LHCN-M2 (cell line): ENCODE results near the gene ATL2. TPM values are rescaled to one million over a fixed set of nuclear protein-coding genes. Genes with fewer than 3 reads are reported as not detected.
A peak's percentile ranks its signal among the peaks of the same experiment; 100 is the strongest.
"Not testable (repeated sequence)": the region's sequence is repeated elsewhere in the genome, so short reads cannot be mapped to it uniquely, and the experiment has no call there.

Experiments used
- DNase-seq: peaks from one replicate; pipeline ENCODE4 v3.0.0-alpha.2; 2012; ENCODE audit warnings: low read depth
- total RNA-seq: library from RNA; depleted of rRNA; stranded (reverse); fragments of >200 nt; gene quantifications from 2 replicates; pipeline ENCODE4 v1.2.3, GENCODE V29; 2014

ATL2 gene
- total RNA-seq, 1 experiment from 2014 or later = 68.7 TPM

DNA sequence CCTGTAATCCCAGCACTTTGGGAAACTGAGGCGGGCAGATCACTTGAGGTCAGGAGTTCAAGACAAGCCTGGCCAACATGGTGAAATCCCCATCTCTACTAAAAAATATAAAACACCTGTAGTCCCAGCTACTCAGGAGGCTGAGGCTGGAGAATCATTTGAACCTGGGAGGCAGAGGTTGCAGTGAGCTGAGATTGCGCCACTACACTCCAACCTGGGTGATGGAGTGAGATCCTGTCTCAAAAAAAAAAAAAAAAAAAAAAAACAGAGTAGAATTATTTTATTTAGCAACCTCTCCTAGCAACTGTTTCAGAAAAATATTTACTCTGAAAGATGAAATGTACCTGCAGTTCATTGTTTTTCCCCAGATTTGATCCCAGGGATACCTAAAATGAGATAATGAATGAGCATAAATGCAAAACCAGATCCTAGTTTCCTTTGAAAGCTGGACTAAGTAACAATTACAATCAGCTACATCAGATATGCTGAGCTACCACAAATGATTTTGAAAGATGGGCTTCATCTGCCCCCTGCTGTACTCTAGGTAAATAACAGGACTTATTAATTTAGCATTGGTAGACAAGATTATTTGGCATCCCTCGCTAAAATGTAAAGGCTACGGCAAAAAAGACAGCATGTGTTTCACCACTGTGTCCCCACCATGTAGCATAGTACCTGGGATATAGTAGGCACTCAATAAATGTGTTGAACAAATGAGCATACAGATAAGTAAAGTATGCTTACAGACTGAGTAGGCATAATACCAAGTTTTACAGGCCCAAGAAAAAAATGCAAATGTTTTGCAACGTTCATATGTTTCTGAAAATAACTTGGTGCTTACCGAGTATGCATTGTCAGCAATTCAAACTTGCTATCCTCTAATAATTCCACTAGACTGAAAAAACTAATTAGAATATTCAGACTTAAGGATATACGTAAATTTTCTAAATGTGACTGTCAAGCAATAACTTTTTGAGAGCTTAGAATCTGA, 102.5 kb downstream of the ATL2 start:
- peak; percentile 70 for DNase-seq

- no peak for DNase-seq
Observed at GRCh38 chr2:38271697-38272096, 105.4 kb downstream of the ATL2 start.

GRCh38 chr2:38269421-38269820, 107.7 kb downstream of the ATL2 start:
- peak; percentile 15 for DNase-seq

DNA sequence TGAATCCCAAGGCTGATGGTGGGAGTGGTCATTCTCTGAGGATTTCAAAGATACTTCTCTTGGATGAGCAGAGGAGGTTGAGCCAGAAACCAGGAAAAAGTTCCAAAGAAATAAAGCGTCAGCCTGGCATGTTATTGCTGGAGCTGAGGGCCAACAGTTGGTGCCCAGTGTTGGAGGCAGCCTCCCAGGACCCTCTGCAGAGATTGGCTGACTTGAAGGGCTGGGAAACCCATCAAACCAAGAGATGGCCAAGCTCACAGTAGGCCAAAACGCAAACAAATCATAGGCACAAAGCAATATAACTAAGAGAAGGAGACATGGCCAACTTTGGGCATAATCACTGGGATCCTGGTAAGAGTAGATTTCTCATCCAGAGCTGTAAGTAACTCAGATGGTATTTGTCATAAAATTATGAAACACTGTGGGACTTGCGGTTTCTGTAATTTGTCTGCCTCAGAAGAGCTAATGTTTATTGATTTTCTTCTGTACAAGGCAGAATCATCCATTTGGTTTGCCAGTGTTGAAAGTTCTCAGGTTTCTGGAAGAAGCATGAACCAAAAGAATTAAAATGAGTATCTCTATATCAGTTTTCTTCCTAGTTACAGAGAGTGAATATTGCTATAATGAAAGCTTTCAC, 108.3 kb downstream of the ATL2 start:
- DNase-seq = peak; percentile 33

GRCh38 chr2:38268001-38268400, 109.1 kb downstream of the ATL2 start:
- DNase-seq = no peak

GRCh38 chr2:38267270-38267925, 109.7 kb downstream of the ATL2 start:
- no peak for DNase-seq

DNA sequence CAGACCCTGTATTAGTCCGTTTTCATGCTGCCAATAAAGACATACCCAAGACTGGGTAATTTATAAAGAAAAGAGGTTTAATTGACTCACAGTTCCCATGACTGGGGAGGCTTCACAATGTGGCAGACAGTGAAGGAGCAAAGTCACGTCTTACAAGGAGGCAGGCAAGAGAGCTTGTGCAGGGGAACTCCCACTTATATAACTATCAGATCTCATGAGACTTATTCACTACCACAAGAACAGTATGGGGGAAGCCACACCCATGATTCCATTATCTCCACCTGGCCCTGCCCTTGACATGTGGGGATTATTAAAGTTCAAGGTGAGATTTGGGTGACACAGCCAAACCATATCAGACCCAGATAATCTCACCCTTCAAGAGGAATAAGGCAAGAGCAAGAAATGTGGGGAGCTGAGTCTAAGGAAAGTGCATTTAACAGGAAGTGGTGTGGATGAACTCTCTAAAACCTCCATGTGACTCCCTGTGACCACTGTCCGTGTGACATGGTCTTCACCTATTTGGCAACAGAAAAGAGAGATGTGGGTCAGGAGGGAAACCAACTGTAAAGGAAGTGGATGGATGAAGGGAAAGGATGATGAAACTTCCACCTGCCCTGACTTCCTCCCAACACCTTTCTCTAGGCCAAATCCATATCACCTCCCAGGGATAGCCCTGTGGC, 110.6 kb downstream of the ATL2 start:
- DNase-seq = no peak

DNA sequence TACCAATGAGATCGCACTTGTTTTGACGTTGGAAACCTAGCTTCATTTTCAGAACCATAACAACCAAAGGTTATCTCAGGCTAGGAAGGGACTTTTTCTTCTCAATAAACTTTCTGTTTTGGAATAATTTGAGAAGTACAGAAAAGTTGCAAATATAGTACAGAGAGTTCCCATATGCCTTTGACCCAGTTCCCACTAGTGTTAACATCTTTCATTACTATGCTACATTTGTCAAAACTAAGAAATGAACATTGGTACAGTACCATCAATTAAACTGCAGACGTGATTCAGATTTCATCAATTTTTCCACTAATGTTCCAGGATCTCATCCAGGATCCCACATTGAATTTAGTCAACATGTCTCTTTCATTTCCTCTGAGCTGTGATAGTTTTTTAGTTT, 111.6 kb downstream of the ATL2 start:
- no peak for DNase-seq

DNA sequence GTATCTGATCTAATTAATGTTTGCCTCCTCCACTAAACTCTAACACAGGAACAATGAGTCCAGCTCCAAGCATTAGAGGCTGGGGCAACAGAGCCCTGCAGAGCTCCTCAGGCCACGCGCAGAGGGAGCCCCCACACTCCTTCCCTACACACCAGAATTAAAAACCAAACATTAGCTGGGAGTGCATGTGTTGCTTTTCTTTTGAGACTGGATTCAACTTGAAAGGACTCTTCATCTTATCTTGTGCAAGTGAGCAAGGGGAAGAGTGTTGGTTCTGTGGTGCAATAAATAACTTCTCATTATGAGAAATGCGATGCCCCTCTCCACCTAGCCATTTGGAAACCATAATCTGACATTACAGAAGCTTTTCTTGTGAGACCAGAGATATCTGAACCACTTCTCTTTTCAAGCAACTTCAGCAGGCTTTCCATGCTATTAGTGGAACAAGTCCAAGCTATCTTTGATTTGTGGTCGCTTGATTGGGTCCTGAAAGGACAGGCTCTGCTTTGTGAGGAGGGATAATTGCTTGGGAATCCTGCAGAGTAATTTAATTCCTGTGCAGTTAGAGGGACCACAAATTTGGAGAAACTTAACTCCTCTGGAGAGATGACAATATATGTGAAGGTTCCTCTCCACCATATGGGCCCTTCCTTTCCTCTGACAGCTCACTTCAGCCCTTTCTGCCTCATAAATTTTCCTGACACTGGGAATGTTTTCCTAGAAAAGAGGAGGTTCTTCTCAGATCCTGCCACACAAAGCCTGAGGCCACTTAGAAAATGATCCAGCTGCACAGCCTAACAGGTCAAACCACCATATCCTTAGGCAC, 112.5 kb downstream of the ATL2 start:
- DNase-seq = no peak

GRCh38 chr2:38263293-38263692, 113.8 kb downstream of the ATL2 start:
- DNase-seq = no peak

GRCh38 chr2:38262069-38262871, 114.8 kb downstream of the ATL2 start:
- no peak for DNase-seq

DNA sequence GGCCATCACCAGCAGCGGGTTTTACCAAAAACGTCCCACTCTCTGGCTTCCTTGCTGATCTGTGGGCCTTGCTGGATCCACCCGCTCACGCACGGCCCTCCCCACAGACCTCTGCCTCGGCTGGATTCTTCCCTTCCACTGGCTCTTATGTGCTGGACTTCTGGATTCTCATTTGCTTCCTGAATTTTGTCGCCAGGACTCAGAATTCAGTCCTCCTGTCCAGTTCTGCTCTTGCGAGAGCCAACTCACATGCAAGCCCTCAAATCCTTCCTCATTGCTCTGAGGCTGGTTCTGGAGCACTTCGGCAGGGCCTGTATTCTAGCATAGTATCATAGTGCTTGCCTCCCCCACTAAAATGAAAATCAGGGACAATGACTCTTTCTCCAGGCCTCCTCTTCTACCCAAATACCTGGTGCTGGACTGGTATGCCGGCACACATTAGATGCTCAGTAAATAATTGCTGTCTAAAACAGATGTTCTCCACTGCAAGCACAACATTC, 115.5 kb downstream of the ATL2 start:
- DNase-seq = no peak

GRCh38 chr2:38260972-38261371, 116.1 kb downstream of the ATL2 start:
- no peak for DNase-seq

DNA sequence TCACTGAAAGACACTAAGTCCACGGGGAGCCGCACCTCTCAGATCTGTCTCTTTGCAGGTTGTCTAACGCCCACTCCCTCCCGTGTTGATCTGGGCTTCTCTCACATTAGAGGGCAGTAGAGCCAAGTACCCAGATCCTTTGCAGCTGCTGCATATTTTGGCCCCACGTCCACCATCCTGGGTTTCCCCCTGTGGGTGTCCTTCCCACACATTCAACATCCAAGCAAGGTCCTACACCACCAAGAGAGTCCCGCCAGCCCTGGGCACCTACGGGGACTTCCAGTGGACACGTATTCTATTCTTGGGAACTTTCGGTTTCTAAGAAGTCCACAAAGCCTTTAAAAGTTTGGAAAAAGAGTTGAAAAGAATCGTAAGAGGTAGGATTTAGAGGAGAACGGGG, 116.6 kb downstream of the ATL2 start:
- DNase-seq = peak; percentile 57

DNA sequence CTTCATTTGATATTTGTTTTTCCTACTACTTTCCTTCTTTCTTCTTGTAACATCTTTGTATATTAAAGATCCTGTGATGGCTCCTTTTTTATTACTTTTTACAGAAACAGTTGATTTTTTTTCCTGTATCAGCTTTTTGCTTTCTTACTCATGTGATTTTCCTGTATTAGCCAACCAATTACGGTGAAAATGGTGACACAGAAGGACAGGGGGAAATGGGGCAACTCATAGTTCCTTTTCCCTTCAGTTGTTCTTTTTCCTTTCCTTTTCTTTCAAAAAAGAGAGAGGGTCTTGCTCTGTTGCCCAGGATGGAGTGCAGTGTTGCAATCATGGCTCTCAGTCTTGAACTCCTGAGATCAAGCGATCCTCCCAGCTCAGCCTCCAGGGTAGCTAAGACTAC, 117.8 kb downstream of the ATL2 start:
- DNase-seq = no peak

- not testable (repeated sequence) for DNase-seq
Observed at GRCh38 chr2:38257680-38258079, 119.4 kb downstream of the ATL2 start.

DNA sequence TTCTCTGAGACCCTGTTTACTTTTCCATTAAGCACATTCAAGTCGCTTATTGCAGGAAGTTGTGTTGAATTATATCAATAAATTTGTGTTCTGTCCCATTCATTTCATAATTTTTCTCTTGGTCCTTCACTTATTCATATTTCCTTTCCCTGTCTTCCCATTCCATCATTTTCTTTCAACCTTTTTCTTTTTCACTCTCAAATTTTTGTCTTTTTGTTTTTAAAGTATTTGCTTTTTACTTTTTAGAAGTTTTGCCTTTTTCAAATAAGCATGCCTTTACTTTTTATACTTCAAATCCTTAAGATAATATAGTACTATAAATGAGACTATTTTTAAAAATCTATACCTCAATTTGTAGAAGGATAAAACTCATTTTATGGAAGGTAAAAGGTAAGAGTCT, 120.5 kb downstream of the ATL2 start:
- DNase-seq = no peak

DNA sequence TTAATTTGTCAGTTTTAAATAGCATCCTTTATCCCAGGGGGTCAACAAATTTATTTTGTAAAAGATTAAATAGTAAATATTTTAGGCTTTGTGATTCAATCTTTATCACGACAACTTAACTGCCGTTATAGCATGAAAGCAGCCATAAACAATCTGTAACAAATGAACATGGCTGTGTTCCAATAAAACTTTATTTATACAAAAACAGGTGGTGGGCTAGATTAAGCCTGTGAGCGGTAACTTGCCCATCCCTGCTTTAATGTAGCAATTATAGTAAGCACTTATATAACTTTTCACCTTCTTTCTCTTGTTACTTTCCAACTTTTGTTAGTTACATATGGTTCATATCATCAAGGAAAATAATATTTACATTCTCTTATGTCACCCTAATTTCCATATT, 121.9 kb downstream of the ATL2 start:
- no peak for DNase-seq

DNA sequence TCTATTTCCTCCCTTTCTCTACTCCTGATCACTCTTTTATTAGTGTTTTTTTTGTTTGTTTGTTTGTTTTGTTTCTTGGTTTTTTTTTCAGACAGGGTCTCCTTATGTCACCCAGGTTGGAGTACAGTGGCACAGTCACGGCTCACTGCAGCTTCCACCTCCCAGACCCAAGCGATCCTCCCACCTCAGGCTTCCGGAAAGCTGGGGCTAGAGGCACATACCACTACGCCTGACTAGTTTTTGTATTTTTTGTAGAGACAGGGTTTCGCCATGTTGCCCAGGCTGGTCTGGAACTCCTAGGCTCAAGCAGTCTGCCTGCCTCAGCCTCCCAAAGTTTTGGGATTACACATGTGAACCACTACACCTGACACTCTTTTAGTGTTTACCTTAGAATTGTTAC, 122.3 kb downstream of the ATL2 start:
- no peak for DNase-seq

DNA sequence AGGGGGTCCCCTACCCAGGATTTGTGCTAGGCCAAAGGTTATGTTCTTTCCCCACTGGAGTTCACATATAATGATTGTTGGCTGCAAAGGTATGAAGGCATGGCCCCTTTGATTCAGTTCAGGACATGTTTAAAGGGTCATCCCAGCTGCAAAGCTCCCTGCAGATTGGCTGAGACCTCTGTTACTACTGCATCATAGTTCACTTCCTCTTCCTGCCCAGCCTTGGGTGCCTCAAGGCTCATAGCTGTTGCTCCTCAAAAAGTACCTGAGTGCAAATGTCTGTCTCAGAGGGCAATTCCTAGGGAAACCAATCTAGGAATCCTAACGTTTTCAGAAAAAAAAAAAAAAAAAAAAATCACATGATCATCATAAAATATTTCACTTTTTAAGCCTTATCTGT, 125.1 kb downstream of the ATL2 start:
- no peak for DNase-seq
